Activated naive CD8-positive, alpha-beta T cell treated with anti-CD3 and anti-CD28 coated beads, Interleukin-2, amount 10 ng/mL, durations not matched to agents 7 days and 5 days (primary cell): ENCODE results near the gene CORO2A. TPM values are rescaled to one million over a fixed set of nuclear protein-coding genes. Genes with fewer than 3 reads are reported as not detected.
"Not testable (repeated sequence)": the region's sequence is repeated elsewhere in the genome, so short reads cannot be mapped to it uniquely, and the experiment has no call there.

Source experiments
- ATAC-seq: fragments of 150-1000 bp; cut with Tn5 transposase; one replicate; pipeline ENCODE4 v1.10.0; 2021; ENCODE audit warnings: low read depth, moderate library complexity
- POLR2A ChIA-PET: fragments of 350-600 bp; sonication (Branson Sonifier 250); formaldehyde crosslinking; loops from one replicate; lab custom pipeline; 2021; ENCODE audit warnings: antibody characterized with exemption; lab: Charles Lee
- DNase-seq: peaks from one replicate; pipeline ENCODE4 v3.0.0; 2021
- H3K27ac Mint-ChIP-seq: one replicate; pipeline ENCODE4 v1.8.0; 2022; ENCODE audit warnings: mild to moderate bottlenecking, mixed read lengths
- H3K27me3 Mint-ChIP-seq: one replicate; pipeline ENCODE4 v1.8.0; 2022; ENCODE audit warnings: mild to moderate bottlenecking, moderate library complexity, mixed read lengths
- H3K36me3 Mint-ChIP-seq: one replicate; pipeline ENCODE4 v1.8.0; 2021; ENCODE audit warnings: mild to moderate bottlenecking, mixed read lengths
- H3K4me1 Mint-ChIP-seq: one replicate; pipeline ENCODE4 v1.8.0; 2021; ENCODE audit warnings: mixed read lengths
- H3K4me3 Mint-ChIP-seq: one replicate; pipeline ENCODE4 v1.8.0; 2022; ENCODE audit warnings: mild to moderate bottlenecking, moderate library complexity, mixed read lengths
- H3K9me3 Mint-ChIP-seq: one replicate; pipeline ENCODE4 v1.8.0; 2021; ENCODE audit warnings: mixed read lengths
- microRNA-seq: library from miRNA; unstranded; fragments of <30 nt; microRNA quantifications from one replicate; pipeline ENCODE4 v1.2.0, GENCODE V29; 2022
- total RNA-seq, 2 experiments: library from RNA; stranded (reverse); gene quantifications; one replicate each; pipeline ENCODE4 v1.2.3, GENCODE V29; 2021

The CORO2A gene
- total RNA-seq, 2 experiments from 2014 or later: 11.7 to 12.0 TPM

- no peaks in the 10 kb centered on the region for H3K9me3 Mint-ChIP-seq
- no peak for DNase-seq
- H3K27ac Mint-ChIP-seq: peak overlapping the region; percentile 71
- peaks cover 34% of the 10 kb centered on the region for H3K4me1 Mint-ChIP-seq
- POLR2A ChIA-PET: interaction anchor here (0.5 to 1.2 kb wide), 2 partner anchors 26 to 41 kb away, joined by 3 to 5 read pairs; no protein-coding TSS in a partner anchor
- H3K27me3 Mint-ChIP-seq: no peaks in the 10 kb centered on the region
- ATAC-seq: no peak
- H3K36me3 Mint-ChIP-seq: peaks cover 32% of the 10 kb centered on the region
- no peak overlapping the region for H3K4me3 Mint-ChIP-seq
Measured at GRCh38 chr9:98083061-98083501, 109.4 kb downstream of the CORO2A start.

GRCh38 chr9:98081477-98082219 is 110.8 kb downstream of the CORO2A start:
- Mint-ChIP-seq H3K36me3 (peaks cover 33% of the 10 kb centered on the region), H3K4me3 (no peak overlapping the region), H3K4me1 (peaks cover 33% of the 10 kb centered on the region), H3K27ac (peak overlapping the region; percentile 78), H3K9me3 (no peaks in the 10 kb centered on the region), H3K27me3 (no peaks in the 10 kb centered on the region)
- no peak for DNase-seq
- peak; percentile 85 for ATAC-seq
- POLR2A ChIA-PET: interaction anchor here (0.7 to 1.5 kb wide), 4 partner anchors 20 to 174 kb away, joined by 3 to 4 read pairs (median 3); partner anchors contain the start of gene TBC1D2

GRCh38 chr9:98080780-98081179 is 111.7 kb downstream of the CORO2A start:
- Mint-ChIP-seq H3K4me3 (no peak overlapping the region), H3K4me1 (peaks cover 33% of the 10 kb centered on the region), H3K27ac (peak overlapping the region; percentile 78), H3K36me3 (peaks cover 28% of the 10 kb centered on the region), H3K9me3 (no peaks in the 10 kb centered on the region), H3K27me3 (no peaks in the 10 kb centered on the region)
- POLR2A ChIA-PET: interaction anchor here (1.5 kb wide), 1 partner anchor 37 kb away, joined by 4 read pairs; no protein-coding TSS in a partner anchor
- DNase-seq (no peak), ATAC-seq (no peak)

GRCh38 chr9:98080326-98080725 is 112.1 kb downstream of the CORO2A start:
- Mint-ChIP-seq H3K36me3 (peaks cover 28% of the 10 kb centered on the region), H3K4me1 (peaks cover 38% of the 10 kb centered on the region), H3K9me3 (no peaks in the 10 kb centered on the region), H3K27ac (no peak overlapping the region), H3K4me3 (no peak overlapping the region), H3K27me3 (no peaks in the 10 kb centered on the region)
- POLR2A ChIA-PET: interaction anchor here (1.5 kb wide), 1 partner anchor 38 kb away, joined by 4 read pairs; no protein-coding TSS in a partner anchor
- DNase-seq (no peak), ATAC-seq (no peak)

- H3K36me3 Mint-ChIP-seq: peaks cover 26% of the 10 kb centered on the region
- H3K27ac Mint-ChIP-seq: no peak overlapping the region
- no peaks in the 10 kb centered on the region for H3K9me3 Mint-ChIP-seq
- no peaks in the 10 kb centered on the region for H3K27me3 Mint-ChIP-seq
- H3K4me1 Mint-ChIP-seq: peaks cover 46% of the 10 kb centered on the region
- no peak overlapping the region for H3K4me3 Mint-ChIP-seq
- POLR2A ChIA-PET: interaction anchor here (1.3 to 1.4 kb wide), 2 partner anchors 10 to 30 kb away, joined by 3 to 7 read pairs; no protein-coding TSS in a partner anchor
- ATAC-seq (no peak), DNase-seq (no peak)
Measured at GRCh38 chr9:98078895-98079294, 113.5 kb downstream of the CORO2A start.

- not testable (repeated sequence) for H3K4me3 Mint-ChIP-seq, ATAC-seq, H3K9me3 Mint-ChIP-seq, DNase-seq, H3K27me3 Mint-ChIP-seq
- H3K36me3 Mint-ChIP-seq: peaks cover 17% of the 10 kb centered on the region
- peak overlapping the region; percentile 81 for H3K27ac Mint-ChIP-seq
- H3K4me1 Mint-ChIP-seq: peaks cover 26% of the 10 kb centered on the region
- POLR2A ChIA-PET: interaction anchor here (1.0 to 1.5 kb wide), 4 partner anchors 25 to 179 kb away, joined by 3 to 6 read pairs (median 4); partner anchors contain the start of genes TBC1D2 and TRIM14
Measured at GRCh38 chr9:98076514-98076890, 115.9 kb downstream of the CORO2A start.

- Mint-ChIP-seq H3K4me3 (peak overlapping the region; percentile 47), H3K9me3 (no peaks in the 10 kb centered on the region), H3K36me3 (peaks cover 17% of the 10 kb centered on the region), H3K4me1 (peaks cover 22% of the 10 kb centered on the region), H3K27ac (peak overlapping the region; percentile 81), H3K27me3 (no peaks in the 10 kb centered on the region)
- DNase-seq (no peak), ATAC-seq (peak; percentile 53)
- POLR2A ChIA-PET: interaction anchor here (0.5 to 1.2 kb wide), 3 partner anchors 26 to 185 kb away, joined by 3 to 6 read pairs (median 5); partner anchors contain the start of gene TRIM14
Measured at GRCh38 chr9:98075332-98075805, 117.1 kb downstream of the CORO2A start.

GRCh38 chr9:98074115-98074990 is 118.1 kb downstream of the CORO2A start:
- H3K27me3 Mint-ChIP-seq: no peaks in the 10 kb centered on the region
- H3K27ac Mint-ChIP-seq: peak overlapping the region; percentile 81
- H3K4me3 Mint-ChIP-seq: peak overlapping the region; percentile 47
- POLR2A ChIA-PET: interaction anchor here (1.5 kb wide), 1 partner anchor 181 kb away, joined by 6 read pairs; the partner anchor contains the start of gene TBC1D2
- H3K9me3 Mint-ChIP-seq: no peaks in the 10 kb centered on the region
- DNase-seq (peak; percentile 74), ATAC-seq (peak; percentile 23)
- H3K36me3 Mint-ChIP-seq: peaks cover 14% of the 10 kb centered on the region
- peaks cover 26% of the 10 kb centered on the region for H3K4me1 Mint-ChIP-seq

- ATAC-seq (no peak), DNase-seq (no peak)
- POLR2A ChIA-PET: no interaction called here
- Mint-ChIP-seq H3K36me3 (peaks cover 10% of the 10 kb centered on the region), H3K27ac (peak overlapping the region; percentile 56), H3K27me3 (no peaks in the 10 kb centered on the region), H3K9me3 (no peaks in the 10 kb centered on the region), H3K4me1 (peaks cover 26% of the 10 kb centered on the region), H3K4me3 (no peak overlapping the region)
Measured at GRCh38 chr9:98071737-98072136, 120.7 kb downstream of the CORO2A start.

Small RNA genes lying within 50 kb of the gene (microRNA-seq; reads per million reads assigned to microRNA genes)
- not detected for gene MIR6854

Other genes starting within 250 kb of the CORO2A start
- 100 to 1,000 TPM; 295 to 296 TPM for gene ANP32B, start 209.3 kb downstream of the CORO2A start, total RNA-seq
- gene NANS, start 135.9 kb downstream of the CORO2A start, total RNA-seq: 10 to 100 TPM; 30.0 to 31.1 TPM
- 100 to 1,000 TPM in 1 of 2 experiments, 10 to 100 TPM in 1; 99.0 to 108 TPM for gene TRIM14, start 73.4 kb downstream of the CORO2A start, total RNA-seq
- gene TBC1D2, start 63.0 kb upstream of the CORO2A start, total RNA-seq: 1 to 10 TPM; 6.4 to 6.8 TPM